HT1080 (cell line): ENCODE results near the gene ARID5B. TPM values are rescaled to one million over a fixed set of nuclear protein-coding genes. Genes with fewer than 3 reads are reported as not detected.

Experiments used
- DNase-seq: peaks from one replicate; pipeline ENCODE4 v3.0.0-alpha.2; 2015; ENCODE audit warnings: low read depth
- total RNA-seq: library from RNA; depleted of rRNA; stranded (reverse); fragments of >200 nt; shearing (Covaris generic); gene quantifications from 2 replicates; pipeline ENCODE4 v1.2.3, GENCODE V29; 2014

The ARID5B gene
- total RNA-seq, 1 experiment from 2014 or later: 4.3 TPM

DNA sequence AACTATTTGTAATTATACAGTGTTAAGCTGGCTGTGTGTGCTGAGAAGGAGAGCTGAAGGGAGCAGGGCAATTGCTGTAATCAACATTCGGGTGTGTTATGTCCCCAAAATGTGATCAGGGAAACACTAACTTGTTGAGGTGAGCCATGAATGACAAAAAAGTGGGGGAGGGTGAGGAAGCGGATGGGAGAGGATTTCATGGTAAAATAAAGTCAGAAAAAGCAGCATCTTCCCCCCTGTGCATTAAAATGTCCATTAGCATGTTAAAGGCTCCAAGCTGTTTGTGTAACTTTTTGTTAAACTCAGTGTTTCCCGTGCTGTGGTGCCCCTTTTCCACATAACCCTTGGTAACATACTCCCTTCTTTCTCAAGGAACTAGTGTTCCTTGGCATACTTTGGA is 84.9 kb downstream of the ARID5B start:
- no peak for DNase-seq

DNA sequence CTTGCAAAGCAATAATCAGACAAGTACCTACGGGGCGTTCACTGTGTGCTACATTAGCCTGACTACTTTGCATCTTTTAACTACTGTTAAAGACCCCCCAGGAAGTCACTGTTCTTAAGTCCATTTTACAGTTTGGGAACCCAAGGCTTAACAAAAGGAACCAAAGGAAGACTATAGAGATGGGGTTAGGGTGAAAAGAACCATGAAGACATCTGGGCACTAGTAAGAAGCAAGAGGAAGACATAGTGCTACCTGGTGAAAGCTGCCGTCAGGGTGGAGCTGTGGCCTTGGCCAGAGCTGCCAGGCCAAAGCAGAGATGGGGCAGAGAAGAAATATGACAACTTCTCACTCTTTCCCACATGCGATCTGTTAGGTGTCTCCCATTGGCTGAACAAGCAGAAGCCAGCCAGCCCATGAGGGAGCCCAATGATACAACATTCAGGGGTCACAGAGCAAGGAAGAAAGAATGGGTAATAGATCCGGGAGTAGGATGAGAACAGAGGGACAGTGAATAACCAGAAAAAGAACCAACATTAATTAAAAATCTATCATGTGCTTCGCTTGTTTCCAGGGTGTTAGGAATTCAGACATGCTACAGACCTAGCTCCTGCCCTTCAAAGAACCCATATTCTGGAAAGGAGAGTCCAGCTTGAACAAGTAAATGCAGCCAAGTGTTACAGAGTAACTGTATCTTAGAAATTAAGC is 85.4 kb downstream of the ARID5B start:
- no peak for DNase-seq

DNA sequence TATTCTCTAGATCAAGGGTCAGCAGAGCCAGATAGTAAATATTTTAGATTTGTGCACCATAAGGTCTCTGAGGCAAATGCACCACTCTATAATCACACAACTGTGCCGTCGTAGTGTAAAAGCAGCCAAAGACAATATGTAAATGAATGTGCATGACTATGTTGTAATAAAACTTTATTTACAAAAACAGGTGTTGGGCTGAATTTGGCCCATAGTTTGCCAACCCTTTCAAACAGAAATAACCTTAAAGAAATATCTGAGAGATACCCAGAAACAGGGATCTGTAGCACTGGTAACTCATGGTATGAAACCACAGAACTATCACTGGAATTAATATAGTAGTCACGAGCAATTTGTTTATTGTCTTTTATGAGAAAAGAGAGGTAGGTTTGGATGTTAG is 86.0 kb downstream of the ARID5B start:
- DNase-seq: no peak

DNA sequence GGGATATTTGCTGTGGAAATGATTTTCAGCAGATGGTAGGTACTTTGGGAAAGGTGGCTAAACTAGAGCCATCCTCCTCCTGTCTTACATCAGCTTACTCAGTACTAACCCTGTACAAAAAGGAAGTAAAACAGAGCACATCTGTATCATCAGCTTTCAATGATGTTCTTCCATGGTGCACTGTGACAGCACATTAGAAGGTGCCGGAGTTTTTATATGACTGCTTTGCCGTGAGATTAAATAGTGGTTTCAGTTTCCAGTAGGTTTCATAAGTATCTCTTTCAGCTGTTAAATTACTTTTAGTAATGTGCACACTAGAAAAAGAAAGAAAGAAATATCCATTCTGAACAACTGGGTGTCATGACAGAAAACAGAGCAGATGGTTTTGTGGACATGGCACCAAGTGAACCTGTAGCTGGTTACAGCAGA is 86.5 kb downstream of the ARID5B start:
- no peak for DNase-seq

DNA sequence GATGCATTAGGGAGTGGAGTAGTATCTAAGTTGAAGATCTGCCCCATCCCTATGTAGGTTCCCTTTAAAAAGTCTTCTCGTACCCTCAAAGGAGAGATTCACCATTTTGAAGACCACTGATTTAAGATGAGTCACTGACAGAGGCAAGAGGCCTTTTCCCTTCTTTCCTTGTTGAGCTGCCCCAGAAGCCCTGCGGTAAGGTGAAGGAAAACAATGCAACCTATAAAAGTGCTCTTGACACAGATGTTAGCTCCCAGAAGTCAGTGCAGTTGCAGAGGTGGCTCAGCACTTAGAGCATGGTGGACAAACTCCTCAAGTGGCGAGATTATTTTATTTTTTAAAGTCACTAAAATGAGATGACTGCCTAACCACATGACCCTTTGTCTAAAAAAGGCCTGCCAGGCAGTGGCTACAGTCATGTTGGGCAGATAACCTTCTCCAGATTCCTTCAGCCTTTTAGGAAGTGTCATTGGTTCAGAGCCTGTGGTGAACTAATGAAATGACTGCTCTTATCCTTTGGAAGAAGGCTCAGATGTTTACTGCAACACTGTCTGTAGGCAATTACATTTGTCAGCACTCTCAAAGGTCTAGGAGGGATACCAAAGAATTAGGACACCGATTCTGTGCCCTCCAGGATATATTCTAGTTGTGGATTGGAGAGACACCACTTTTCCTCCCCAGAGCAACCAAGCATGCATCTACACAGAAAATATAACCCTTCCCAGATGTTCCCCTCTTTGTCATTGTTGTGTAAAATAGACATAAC is 88.7 kb downstream of the ARID5B start:
- no peak for DNase-seq

DNA sequence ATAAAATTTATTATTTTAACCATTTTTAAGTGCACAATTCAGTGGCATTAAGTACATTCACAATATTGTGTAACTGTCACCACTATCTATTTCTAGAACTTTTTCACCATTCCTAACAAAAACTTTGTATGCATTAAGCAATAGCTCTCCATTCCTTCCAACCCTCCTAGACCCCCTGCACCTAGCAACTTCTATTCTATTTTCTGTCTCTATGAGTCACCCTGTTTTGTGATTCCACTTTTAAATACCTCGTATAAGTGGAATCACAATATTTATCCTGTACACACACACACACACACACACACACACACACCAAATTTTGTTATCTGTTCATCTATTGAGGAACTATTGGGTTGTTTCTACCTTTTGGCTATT is 89.2 kb downstream of the ARID5B start:
- DNase-seq: no peak

DNA sequence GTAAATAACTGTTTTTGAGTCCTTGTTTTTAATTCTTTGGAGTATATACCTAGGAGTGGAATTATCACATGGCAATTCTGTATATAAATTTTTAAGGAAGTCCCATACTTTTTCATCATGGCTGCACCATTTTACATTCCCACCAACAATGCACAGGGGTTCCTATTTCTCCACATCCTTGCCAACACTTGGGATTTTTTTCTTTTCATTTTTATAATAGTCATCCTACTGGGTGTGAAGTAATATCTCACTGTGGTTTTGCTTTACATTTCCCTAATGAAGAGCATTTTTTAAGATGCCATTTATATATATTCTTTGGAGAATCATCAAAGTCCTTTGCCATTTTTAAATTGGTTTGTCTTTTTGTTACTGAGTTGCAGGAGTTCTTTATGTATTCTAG is 89.7 kb downstream of the ARID5B start:
- no peak for DNase-seq

DNA sequence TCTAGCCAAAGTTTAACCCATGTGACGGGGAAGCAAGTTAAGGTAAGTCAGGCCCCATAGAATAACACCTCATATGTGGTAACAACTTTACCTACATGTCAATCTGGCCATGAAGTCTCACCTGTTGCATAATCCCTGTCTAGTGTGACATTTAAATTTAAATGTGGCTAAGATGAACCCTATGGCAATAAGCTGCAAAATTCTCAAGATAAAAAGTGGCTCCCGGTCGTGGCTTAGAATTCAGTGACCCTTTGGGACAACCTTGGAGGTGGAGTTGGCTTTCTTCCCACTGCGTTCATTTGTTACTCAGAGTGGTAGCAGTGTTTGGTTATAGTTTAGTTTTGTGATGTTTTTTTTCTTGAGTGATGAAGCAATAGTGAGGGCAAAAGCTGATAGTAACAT is 90.6 kb downstream of the ARID5B start:
- DNase-seq: no peak

DNA sequence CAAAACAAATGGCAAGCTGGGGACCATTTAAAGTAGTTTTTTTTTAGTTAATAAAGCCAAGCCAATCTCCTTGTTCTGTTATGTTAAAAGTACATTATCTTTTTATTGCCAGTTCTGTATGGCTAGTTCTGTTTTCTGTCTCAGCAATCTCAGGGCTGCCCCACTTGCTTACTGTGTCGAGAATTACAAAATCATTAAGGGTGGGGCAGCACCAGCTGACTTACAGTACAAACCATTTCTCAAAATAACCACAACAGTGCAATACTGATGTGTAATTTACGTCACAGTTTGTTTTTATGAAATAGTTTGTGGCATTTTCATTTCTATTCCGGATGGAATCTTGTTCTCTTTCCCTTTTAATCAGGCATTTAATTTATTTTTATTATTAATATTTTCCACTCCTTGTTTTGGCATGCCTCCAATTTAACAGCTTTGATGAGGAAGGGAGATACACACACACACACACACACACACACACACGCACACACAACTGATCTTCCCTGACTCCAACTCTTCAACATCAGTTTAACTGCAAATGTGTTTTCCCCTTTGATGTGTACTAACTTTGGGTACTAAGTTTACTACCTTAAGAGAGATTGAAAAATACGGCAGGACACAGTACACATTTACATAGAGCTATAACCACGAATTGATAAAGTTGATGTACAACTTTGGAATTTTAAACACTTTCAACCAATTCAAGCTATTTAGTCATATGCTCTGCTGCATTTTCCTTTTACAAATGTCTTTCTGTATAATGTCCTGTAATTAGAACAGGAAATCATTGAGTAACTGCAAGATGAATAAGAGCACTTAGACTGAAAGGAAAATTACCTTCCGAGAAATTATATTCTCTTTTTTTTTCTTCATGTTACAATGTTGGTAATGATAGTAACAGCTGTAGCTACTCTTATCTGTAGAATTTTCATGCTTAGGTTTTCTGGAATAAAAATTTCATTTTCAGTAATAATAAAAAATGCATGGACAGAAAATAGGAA is 91.5 kb downstream of the ARID5B start:
- no peak for DNase-seq

DNA sequence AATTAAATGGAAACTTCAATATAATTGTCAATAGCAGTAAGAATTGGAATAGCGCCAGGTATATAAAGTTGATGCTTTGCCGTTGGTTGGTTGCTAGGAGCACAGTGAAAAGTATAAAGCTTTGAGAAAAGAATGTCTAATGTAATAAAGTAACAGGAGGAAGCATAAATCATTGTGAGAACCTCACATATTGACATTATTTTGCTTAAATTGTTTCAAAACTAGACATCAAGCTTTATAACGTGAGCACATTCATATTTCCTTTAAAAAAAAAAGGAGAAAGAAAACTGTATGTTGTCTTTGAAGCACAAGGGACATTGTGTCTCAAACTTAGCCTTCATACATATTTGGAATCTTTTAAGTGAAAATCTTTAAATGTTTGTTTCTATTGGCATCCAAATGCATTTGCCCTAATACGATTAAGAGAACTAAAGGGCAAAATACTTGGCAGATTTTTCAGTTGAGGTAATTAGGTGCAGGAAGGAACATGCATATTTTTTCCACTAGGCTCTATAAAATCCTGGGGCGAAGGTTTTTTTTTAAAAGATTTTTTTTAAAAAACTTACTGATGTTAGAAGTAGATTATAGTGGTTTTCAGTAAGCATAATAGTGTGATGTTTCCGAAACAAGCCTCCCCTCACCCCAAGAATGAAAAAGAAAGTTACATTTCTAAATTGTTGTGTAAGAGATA is 92.4 kb downstream of the ARID5B start:
- DNase-seq: no peak

DNA sequence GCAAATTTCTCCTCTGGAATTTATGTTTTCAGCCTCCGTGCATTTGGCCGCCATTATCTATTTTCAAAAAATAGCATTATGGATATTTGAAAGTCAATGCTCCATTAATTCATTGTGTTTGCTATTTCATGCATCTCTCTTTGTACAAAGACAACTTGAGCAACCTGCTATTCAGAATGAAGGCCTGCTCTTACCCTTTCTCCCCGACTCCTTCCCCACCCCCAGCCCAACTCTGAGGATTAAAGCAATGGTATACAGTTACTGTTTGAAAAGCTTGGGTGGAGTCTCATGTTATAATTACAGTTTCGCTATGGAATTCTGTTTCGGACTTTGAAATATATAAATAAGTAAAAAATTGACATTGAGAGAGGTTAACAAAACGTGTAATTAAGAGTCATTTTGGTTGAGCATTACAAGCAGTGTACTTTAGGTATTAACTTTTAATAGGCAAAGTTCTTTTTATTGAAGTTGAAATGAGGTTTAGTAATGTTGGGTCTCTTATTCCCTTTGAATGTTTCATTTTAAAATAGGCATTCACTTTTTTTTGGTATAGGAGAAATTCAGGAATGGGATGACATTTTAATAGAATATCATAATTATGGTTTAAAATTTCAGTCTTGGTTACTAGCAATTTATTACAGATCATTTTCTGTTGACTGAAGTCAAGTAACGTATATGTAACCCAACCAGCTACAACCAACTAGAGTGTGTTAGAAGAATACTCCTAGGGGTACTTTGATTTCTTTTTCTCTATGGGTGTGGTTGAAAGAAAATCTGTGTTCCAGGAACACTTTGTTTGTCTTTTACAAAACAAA is 93.1 kb downstream of the ARID5B start:
- DNase-seq: no peak

DNA sequence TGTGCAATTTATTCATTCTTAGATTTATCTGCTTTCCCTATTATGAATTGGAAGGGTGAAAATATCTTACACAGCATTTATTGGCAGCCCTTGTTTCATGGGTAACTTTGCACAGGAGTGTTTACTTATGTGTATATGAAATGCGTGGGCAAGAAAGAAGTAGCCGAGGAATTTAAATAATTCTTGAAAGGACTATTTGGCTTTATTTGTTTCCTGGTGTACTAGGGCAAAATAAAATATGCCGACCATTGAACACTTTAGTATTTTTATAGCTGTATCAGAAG is 93.7 kb downstream of the ARID5B start:
- no peak for DNase-seq

DNA sequence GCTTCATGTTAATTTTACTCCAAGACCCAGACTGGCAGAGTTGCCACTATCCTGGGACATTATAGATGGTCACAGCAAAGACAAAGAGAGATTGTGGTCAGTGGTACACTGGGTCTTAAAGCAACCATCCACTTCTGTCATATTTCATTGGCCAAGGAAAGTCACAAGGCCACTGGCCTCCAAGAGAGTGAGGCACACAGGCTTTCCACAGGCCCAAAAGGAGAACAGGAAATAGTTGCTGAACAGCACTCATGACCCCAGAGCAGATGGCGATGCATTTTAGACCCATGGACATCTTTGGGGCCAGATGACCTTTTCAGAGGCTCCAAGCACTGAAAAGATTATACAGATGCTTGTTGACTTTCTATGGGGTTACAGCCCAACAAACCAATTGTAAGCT is 97.4 kb downstream of the ARID5B start:
- DNase-seq: no peak

DNA sequence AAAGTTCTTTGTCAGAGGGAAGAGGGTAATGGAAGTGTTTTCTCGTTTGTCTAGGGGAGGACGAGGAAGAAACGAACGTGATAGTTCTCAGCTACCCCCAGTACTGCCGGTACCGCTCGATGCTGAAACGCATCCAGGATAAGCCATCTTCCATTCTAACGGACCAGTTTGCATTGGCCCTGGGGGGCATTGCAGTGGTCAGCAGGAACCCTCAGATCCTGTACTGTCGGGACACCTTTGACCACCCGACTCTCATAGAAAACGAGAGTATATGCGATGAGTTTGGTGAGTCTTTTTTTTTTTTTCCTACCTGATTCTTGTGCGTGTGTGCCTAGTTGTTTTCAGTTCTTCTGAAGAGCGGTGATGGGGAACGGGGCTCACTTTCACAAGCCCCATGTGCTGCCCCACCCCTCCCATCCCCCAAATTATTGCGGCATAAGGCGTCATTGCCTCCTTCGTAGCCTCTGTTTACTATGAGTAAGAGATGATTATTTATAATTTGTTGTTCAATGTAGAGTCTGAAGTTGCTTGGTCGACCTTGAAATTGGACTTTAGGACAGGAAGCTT is 98.6 kb downstream of the ARID5B start:
- DNase-seq: no peak

DNA sequence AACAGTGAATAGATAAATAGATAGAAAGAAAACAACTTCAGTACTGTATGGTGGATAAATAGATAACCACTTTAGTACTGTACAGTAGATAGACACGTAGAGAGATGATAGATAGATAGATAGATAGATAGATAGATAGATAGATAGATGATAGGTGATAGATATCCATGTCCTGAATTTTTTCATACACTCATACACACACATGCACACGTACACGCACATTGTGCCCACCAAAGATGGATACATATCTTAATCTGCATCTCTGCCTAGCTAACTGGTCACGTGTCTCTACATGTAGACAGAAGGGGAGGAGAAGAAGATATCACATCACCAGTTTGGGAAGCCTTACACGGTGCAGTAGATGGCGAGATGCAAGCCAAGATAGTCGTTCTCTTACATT is 99.2 kb downstream of the ARID5B start:
- DNase-seq: no peak

DNA sequence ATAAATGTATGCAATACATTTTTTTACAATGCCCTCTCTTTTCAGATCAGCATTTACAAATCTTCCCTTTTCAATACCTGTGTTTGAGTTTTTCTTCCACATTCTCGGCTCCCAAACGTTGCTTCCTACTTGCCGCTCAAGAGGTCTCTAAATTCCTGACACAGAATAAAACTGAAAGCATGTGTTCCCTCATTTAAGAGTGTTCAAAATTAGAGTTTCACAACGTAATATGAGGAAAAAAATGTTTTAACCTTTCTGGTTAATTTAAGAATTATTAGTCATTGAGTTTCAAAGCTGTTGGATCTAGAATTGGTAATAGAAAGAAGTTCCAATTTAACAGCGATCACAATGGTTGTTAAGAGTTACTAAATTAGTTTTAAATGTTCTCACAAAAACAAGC is 100.4 kb downstream of the ARID5B start:
- DNase-seq: no peak

DNA sequence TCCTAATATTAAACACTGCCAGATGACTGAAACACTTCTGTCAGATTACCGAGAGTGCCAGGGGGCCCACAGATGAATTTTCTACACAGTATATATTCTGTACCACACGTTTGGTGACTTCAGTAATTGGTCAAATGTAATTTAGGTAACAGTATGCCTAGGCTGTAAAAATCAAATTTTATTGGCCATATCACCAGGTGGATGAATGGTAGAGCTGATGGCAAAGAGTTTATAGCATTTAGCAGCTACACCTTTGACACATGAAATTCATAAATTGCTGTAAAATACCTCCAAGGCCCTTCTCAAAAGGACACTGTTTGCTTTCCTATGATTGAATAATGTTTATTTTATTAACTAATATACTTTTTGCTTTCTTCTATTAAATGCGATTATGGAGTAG is 101.3 kb downstream of the ARID5B start:
- no peak for DNase-seq

DNA sequence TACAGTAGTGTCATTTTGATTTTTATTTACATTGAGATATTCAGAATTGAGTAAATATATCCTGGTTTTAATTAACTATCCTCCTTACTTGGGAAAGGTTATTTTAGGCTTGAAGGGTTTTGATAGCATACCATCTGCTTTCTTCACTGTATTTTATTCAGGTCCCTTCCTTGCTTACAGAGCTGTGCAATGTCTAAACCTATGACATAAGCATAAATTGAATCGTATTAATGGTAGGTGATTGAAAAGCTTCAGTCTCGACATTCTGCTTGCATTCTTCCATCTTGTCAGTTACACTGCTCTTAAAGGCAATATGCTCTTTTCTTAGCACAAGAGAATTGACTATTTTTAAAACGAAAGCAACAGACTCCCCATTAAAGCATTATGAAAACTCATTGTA is 102.5 kb downstream of the ARID5B start:
- no peak for DNase-seq

DNA sequence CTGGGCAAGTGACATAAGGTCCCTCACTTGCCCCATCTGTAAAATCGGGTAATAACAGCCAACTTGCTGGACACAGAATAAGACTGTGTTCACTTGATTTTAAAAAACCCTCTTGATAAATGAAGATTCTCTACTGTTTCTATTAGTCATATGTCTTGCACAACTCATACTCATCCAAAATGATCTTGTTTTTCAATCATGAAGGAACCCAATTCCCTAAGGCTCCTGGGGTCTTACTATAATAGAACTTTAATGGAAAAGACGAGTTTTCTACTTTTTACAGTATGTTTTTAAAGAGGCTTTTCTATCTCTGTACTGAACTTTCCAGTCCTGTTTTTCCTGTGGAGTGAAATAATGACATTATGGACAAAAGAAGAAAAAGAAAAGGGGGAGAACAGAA is 103.8 kb downstream of the ARID5B start:
- DNase-seq: no peak

DNA sequence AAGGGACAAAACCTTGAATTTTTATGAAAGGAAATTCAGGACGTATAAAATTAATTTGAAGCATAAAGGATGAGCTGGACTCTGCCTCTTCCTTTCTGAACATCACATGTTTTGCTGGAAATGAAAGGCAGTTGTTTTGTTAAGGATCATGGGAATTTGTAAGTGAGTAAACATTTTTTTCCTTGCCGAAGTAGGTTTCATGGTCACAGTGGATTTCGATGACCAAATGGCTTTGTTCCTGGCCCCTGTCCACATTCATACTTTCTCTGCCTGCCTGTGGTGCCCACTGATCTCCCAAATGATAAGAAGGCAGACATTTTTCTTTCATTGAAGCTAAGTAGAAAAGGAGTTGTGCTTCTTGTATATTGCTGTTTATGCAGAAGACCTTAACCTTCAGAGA is 104.2 kb downstream of the ARID5B start:
- no peak for DNase-seq
